ENCODE measurements around the gene UPK3A.
"Not testable (repeated sequence)": the region's sequence is repeated elsewhere in the genome, so short reads cannot be mapped to it uniquely, and the experiment has no call there.

UPK3A gene

GRCh38 chr22:45284705-45285262 lies at the start of gene UPK3A:
TSS of gene UPK3A (plus strand) at chr22:45284949. CDS start at chr22:45285014, 65 bp downstream.
- DNase-seq: peak; percentile 72

DNA sequence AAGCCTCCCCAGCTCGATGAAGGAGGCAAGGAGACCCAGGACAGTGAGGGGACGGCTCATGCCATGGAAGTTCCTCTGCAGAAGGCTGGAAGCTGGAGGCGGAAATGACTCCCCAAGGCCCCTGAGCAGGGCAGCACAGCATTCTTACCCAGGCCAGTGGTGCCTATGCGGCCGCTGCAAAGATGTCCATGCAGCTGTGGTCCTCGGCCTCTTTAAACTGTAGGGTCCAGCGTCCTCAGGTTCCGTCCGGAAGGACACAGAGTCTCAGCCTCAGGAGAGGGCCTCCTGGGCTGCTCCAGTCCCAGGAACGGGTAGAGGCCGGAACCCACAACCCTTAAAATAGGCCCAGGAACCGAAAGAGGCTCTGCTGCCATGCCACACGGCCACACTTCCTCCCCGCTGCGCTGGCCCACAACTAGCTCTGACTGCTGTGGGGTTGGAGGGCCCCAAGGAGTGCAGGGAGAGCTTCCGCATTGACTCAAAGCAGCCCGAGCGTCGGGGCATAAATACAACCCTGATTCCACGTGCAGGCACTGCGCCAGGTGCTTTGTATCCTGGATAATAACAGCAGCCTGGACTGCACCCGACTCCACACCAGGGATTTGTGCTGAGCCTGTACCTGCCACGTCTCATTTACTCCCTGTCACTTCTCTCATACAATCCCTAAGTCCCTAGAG lies 49.5 kb upstream of the UPK3A start:
- peak; percentile 86 for DNase-seq

DNA sequence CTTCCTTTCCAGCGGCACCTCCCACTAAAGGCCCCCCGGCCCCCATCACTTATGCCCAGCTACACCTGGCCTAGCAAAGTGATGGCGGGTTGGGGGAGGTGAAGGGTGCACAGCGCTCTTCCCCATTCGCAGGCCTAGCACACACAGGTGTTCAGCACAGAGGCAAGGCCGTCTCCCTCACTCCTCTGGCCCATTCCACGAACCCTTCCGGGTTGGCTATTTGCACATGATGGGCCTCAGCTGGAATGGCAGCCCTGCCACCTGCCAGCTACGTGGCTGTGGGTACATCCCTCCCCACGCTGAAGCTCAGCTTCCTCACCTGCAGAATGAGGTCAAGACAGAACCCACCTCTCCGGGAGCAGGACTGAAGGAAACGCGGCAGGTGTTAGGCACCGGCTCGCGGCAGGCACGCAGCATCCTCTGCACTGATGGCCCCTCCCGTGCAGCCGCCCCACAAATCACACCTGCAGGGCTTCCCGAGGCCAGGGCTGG lies 48.9 kb upstream of the UPK3A start:
- peak; percentile 88 for DNase-seq

- no peak for DNase-seq
These were observed 47.4 kb upstream of the UPK3A start for GRCh38 chr22:45237065-45237990.

GRCh38 chr22:45238076-45238956 lies 46.4 kb upstream of the UPK3A start:
- DNase-seq: no peak

DNA sequence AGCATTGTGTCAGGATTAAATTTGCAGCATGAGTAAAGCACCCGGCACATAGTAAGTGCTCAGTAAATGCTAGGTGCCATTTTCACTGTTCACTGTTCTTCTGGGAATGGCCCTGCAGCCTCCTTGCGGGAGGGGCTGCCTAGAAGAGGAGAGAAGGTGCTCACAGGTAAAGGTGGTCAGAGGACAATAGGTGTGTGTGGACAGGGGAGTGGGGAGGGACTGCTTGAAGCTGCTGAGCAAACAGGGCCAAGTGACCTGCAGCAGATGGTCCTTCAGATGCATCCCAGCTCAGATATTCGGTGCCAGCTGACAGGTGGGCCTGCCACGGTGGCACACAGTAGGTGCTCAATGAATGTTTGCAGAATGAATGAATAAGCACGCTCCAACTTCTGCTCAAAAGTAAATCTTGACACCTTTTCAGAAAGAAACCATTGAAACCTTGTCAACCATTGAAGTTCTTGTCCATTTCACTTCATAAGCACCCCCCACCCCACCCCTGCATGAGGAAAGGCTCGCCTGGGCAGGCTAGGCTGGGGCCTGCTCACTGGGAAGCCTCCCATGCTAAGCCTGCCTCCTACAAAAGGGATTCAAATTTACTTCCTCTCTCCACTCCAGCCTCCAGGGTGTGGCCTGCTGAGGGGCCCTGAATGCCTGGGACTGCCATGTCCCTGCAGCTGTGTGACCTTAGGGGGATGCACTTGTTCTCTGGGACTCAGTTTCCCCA lies 45.6 kb upstream of the UPK3A start:
- DNase-seq: no peak

- no peak for DNase-seq
These were observed 45.1 kb upstream of the UPK3A start for GRCh38 chr22:45239681-45240051.

DNA sequence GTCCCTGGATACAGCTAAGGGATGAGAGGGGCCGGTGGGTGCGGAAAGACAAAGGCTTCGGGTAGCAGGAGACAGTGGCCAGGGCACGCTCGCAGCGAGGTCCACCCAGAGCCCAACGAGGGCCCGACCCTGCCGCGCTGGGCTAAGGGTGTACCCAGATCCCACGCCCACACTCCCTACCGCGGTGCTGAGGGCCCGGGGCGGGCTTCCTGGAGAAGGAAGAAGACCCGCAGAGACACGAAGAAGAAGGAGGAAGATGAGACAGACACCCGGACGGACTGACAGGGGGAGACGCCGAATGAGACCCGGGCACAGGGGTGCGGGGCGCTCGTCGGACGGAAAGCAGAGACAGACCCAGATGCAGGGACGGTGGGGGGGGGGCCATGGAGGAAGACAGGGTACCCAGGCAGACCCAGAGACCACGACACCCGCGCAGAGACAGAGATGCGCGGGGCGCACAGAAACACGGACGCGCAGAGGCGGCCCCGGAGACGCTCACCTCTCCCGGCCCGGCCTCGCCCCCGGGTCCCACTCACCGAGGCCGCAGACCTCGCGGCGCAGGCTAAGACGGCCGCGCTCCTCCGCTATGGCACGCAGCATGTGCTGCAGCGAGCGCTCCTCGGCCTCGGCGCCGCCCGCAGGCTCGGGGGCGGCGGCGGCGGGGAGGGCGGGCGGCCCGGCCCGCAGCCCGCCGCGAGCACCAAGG lies 44.5 kb upstream of the UPK3A start:
- peak; percentile 59 for DNase-seq

DNA sequence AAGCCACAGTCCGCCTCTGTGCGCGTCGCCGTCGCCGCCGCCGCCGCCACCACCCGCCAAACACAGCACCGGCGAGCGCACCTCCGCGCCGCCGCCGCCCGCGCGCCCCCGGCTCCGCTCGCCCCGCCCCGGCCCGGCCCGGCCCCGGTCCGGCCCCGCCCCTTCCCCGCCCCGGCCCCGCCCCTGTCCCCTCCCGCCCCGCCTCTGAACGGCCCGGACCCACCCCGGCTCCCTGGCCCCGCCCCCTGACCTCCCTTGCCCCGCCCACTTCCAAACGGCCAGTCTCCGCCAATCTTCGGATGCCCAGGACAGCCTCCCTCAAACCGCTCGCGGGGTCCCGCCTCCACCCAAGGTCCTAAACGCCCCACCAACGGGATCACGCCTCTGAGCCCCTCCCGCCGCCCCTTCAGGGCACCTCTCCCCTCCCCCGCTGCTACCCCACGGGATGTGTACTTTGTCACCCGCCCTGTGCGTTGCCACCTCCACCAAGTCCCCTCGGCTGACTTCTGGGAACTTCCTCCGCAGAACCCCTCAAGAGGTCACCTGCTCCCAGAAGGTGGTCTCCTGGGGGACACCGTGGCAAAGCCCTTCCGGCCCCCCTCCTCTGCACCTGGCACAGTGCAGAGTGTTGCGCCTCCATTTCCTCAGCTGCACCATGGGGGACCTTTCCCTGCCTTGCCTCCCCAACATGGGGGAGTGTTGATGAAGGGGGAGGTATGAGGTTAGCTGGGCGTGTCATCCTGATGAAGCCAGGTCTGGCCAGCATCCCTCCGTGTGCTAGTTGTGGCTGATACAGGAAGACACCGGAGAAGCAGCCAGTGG lies 43.7 kb upstream of the UPK3A start, which contains the start of gene KIAA0930:
Gene KIAA0930, minus strand, starts transcription at position 85 of the 822 bp plus-strand sequence. CDS start 191 bp downstream, outside the sequence.
- DNase-seq: peak; percentile 78

GRCh38 chr22:45242778-45243191 lies 42.0 kb upstream of the UPK3A start:
- no peak for DNase-seq

GRCh38 chr22:45244916-45245315 lies 39.8 kb upstream of the UPK3A start:
- DNase-seq: no peak

DNA sequence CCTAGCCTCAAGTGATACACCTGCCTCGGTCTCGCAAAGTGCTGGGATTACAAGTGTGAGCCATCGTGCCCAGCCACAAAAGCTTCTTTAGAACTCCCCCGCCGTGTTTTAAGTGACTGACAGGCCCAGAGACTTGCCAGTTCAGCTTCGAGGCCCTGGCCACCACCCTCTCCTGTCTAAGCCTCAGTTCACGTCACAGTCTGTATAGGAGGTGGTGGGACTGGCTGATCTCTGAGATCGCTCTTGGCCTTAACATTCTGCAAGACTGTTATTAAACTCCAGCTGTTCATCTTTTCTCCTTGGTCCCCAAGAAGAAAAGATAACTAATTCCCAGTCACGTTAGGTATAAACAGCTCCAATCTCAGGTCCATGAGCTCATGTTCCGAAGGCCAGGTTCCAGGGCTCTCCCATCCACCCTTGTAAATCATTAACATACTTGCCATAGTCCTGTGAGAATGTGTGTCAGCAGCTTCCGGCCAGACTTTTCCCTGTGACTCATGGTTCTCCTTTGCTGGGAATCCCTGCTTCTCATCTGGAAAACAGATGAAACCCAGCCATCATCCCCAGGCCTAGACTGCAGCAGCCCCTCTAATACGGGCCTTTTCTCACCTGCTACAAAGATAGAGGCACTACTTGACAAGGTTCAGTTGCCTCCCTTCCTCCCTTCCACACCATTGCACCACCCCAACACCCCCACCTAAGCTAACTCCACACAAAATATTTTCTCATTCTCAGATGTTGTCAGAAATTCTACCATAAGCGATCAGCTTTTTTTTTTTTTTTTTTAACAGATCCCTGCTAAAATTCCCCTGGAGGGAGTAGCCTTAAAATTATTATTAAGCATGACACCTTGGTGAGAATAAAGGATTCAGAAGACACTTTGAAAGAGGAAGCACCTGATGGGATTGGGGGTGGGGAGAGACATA lies 38.4 kb upstream of the UPK3A start:
- DNase-seq: no peak

- DNase-seq: peak; percentile 82
These were observed 35.8 kb upstream of the UPK3A start for GRCh38 chr22:45248832-45249561.

GRCh38 chr22:45251825-45252224 lies 32.9 kb upstream of the UPK3A start:
- DNase-seq: no peak

GRCh38 chr22:45253039-45253641 lies 31.6 kb upstream of the UPK3A start:
- DNase-seq: no peak

DNA sequence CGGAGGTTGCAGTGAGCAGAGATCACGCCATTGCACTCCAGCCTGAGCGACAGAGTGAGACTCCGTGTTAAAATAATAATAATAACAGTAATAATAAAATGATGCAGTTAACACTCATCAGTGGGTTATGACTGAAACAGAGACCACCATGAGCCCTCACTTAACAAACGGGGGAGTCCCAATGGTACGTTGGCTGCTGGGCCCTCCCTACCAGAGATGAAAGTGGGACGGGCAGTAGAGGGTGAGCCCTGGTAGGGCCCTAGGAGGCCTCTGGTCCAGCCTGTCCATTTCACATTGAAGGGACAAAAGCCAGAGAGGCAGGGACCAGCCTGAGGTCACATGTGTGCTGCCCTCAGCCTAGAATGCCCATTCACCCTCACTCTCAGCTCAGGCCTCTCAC lies 30.4 kb upstream of the UPK3A start:
- DNase-seq: no peak

- DNase-seq: no peak
These were observed 29.9 kb upstream of the UPK3A start for GRCh38 chr22:45254789-45255278.

- not testable (repeated sequence) for DNase-seq
These were observed 26.8 kb upstream of the UPK3A start for GRCh38 chr22:45257941-45258340.
